SK-N-SH treated with all-trans-retinoic acid at 6 μM for 48 hours (cell line): Measurements from ENCODE around the gene TSHB.
"Not testable (repeated sequence)": the region's sequence is repeated elsewhere in the genome, so short reads cannot be mapped to it uniquely, and the experiment has no call there.

ENCODE experiments used
- ATAC-seq: fragments of 200-7000 bp; cut with Tn5 transposase; 3 replicates; pipeline ENCODE4 v1.9.1; 2020; ENCODE audit warnings: mild to moderate bottlenecking, moderate library complexity
- ARNTL ChIP-seq: fragments of 450-650 bp; formaldehyde crosslinking; IDR thresholded peaks from 2 replicates; pipeline ENCODE4 v1.5.0; 2020; ENCODE audit warnings: low read depth, mild to moderate bottlenecking, moderate library complexity, borderline replicate concordance
- BACH2 ChIP-seq: fragments of 250-450 bp; sonication (Bioruptor Pico); IDR thresholded peaks from 2 replicates; pipeline ENCODE4 v1.9.0; 2021; ENCODE audit warnings: mild to moderate bottlenecking, borderline replicate concordance
- CREB5 ChIP-seq: fragments of 250-450 bp; sonication (Bioruptor Pico); IDR thresholded peaks from 2 replicates; pipeline ENCODE4 v1.5.1; 2020; ENCODE audit warnings: low read depth, mild to moderate bottlenecking, moderate library complexity
- CSDC2 ChIP-seq: fragments of 250-450 bp; sonication (Bioruptor Pico); IDR thresholded peaks from 2 replicates; pipeline ENCODE4 v1.5.0; 2020; ENCODE audit warnings: mild to moderate bottlenecking, moderate library complexity
- CSRNP3 ChIP-seq: fragments of 250-450 bp; sonication (Bioruptor Pico); IDR thresholded peaks from 2 replicates; pipeline ENCODE4 v1.5.1; 2021; ENCODE audit warnings: mild to moderate bottlenecking, moderate library complexity
- ESRRG ChIP-seq: fragments of 250-450 bp; sonication (Bioruptor Pico); IDR thresholded peaks from 2 replicates; pipeline ENCODE4 v1.6.1; 2021; ENCODE audit warnings: mild to moderate bottlenecking
- GLIS3 ChIP-seq: fragments of 250-450 bp; sonication (Bioruptor Pico); IDR thresholded peaks from 2 replicates; pipeline ENCODE4 v1.5.0; 2020; ENCODE audit warnings: mild to moderate bottlenecking, moderate library complexity
- ISL1 ChIP-seq: fragments of 250-450 bp; sonication (Bioruptor Pico); IDR thresholded peaks from 2 replicates; pipeline ENCODE4 v2.1.2; 2022; ENCODE audit warnings: mild to moderate bottlenecking, moderate library complexity
- OSR1 ChIP-seq: fragments of 250-450 bp; sonication (Bioruptor Pico); IDR thresholded peaks from 2 replicates; pipeline ENCODE4 v1.8.0; 2022; ENCODE audit warnings: moderate library complexity, mild to moderate bottlenecking, inconsistent platforms
- POU6F1 ChIP-seq: fragments of 250-450 bp; sonication (Bioruptor Pico); IDR thresholded peaks from 2 replicates; pipeline ENCODE4 v1.8.0; 2021; ENCODE audit warnings: low read depth, mild to moderate bottlenecking, moderate library complexity, borderline replicate concordance
- PPARA ChIP-seq: fragments of 250-450 bp; sonication (Bioruptor Pico); IDR thresholded peaks from 2 replicates; pipeline ENCODE4 v1.5.0; 2020; ENCODE audit warnings: mild to moderate bottlenecking, borderline replicate concordance
- RARB ChIP-seq: fragments of 250-450 bp; sonication (Bioruptor Pico); IDR thresholded peaks from 2 replicates; pipeline ENCODE4 v1.8.0; 2021; ENCODE audit warnings: mild to moderate bottlenecking, moderate library complexity
- SNAI2 ChIP-seq: fragments of 250-450 bp; sonication (Bioruptor Pico); IDR thresholded peaks from 2 replicates; pipeline ENCODE4 v1.5.0; 2020; ENCODE audit warnings: mild to moderate bottlenecking, moderate library complexity
- TCF4 ChIP-seq: fragments of 250-450 bp; sonication (Bioruptor Pico); IDR thresholded peaks from 2 replicates; pipeline ENCODE4 v1.8.0; 2021; ENCODE audit warnings: mild to moderate bottlenecking, moderate library complexity, borderline replicate concordance
- TSHZ2 ChIP-seq: fragments of 250-450 bp; sonication (Bioruptor Pico); IDR thresholded peaks from 2 replicates; pipeline ENCODE4 v1.5.0; 2020; ENCODE audit warnings: mild to moderate bottlenecking, moderate library complexity
- ZC3H10 ChIP-seq: fragments of 250-450 bp; sonication (Bioruptor Pico); IDR thresholded peaks from 2 replicates; pipeline ENCODE4 v1.5.1; 2021; ENCODE audit warnings: mild to moderate bottlenecking, moderate library complexity
- ZFP3 ChIP-seq: fragments of 250-450 bp; sonication (Bioruptor Pico); IDR thresholded peaks from 2 replicates; pipeline ENCODE4 v1.5.0; 2020; ENCODE audit warnings: mild to moderate bottlenecking, moderate library complexity
- ZFP30 ChIP-seq: fragments of 450-650 bp; formaldehyde crosslinking; IDR thresholded peaks from 2 replicates; pipeline ENCODE4 v1.5.0; 2022; ENCODE audit warnings: mild to moderate bottlenecking, moderate library complexity
- ZNF565 ChIP-seq: fragments of 450-650 bp; formaldehyde crosslinking; conservative IDR thresholded peaks from 2 replicates; pipeline ENCODE4 v1.5.0; 2020; ENCODE audit warnings: low read depth, mild to moderate bottlenecking, moderate library complexity
- ZNF70 ChIP-seq: fragments of 450-650 bp; formaldehyde crosslinking; IDR thresholded peaks from 2 replicates; pipeline ENCODE4 v1.5.0; 2020; ENCODE audit warnings: mild to moderate bottlenecking, moderate library complexity
- ZNF8 ChIP-seq: fragments of 450-650 bp; formaldehyde crosslinking; IDR thresholded peaks from 2 replicates; pipeline ENCODE4 v1.5.0; 2020; ENCODE audit warnings: mild to moderate bottlenecking, moderate library complexity
- TF ChIP-seq, protein P1 (sequence below): fragments of 250-450 bp; sonication (Bioruptor Pico); IDR thresholded peaks from 2 replicates; pipeline ENCODE4 v1.8.0; 2020; ENCODE audit warnings: mild to moderate bottlenecking, moderate library complexity, borderline replicate concordance

The TSHB gene

GRCh38 chr1:115013792-115014191 lies 15.8 kb upstream of the TSHB start:
- ATAC-seq: no peak

DNA sequence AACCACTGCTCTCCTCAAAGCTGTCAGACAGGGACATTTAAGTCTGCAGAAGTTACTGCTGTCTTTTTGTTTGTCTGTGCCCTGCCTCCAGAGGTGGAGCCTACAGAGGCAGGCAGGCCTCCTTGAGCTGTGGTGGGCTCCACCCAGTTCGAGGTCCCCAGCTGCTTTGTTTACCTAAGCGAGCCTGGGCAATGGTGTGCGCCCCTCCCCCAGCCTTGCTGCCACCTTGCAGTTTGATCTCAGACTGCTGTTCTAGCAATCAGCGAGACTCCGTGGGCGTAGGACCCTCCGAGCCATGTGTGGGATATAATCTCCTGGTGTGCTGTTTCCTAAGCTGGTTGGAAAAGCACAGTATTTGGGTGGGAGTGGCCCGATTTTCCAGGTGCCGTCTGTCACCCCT lies 10.1 kb upstream of the TSHB start:
- ATAC-seq: not testable (repeated sequence)

More at GRCh38 chr1:115013792-115014191, 15.8 kb upstream of the TSHB start:
- TF ChIP-seq TSHZ2 (CRISPR knock-in tag): no peak
- TF ChIP-seq ZFP3: no peak
- no peak for TF ChIP-seq OSR1 (CRISPR knock-in tag)
- TF ChIP-seq ZNF70: no peak
- TF ChIP-seq CSRNP3 (CRISPR knock-in tag): no peak
- no peak for TF ChIP-seq ESRRG
- no peak for TF ChIP-seq ARNTL
- TF ChIP-seq POU6F1 (CRISPR knock-in tag): no peak
- TF ChIP-seq GLIS3 (CRISPR knock-in tag): no peak
- TF ChIP-seq, protein P1, sequence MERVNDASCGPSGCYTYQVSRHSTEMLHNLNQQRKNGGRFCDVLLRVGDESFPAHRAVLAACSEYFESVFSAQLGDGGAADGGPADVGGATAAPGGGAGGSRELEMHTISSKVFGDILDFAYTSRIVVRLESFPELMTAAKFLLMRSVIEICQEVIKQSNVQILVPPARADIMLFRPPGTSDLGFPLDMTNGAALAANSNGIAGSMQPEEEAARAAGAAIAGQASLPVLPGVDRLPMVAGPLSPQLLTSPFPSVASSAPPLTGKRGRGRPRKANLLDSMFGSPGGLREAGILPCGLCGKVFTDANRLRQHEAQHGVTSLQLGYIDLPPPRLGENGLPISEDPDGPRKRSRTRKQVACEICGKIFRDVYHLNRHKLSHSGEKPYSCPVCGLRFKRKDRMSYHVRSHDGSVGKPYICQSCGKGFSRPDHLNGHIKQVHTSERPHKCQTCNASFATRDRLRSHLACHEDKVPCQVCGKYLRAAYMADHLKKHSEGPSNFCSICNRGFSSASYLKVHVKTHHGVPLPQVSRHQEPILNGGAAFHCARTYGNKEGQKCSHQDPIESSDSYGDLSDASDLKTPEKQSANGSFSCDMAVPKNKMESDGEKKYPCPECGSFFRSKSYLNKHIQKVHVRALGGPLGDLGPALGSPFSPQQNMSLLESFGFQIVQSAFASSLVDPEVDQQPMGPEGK (CRISPR knock-in tag): no peak
- no peak for TF ChIP-seq ISL1
- no peak for TF ChIP-seq ZNF565 (CRISPR knock-in tag)
- no peak for TF ChIP-seq CSDC2 (CRISPR knock-in tag)
- no peak for TF ChIP-seq ZC3H10 (CRISPR knock-in tag)
- TF ChIP-seq, all 23 proteins: peak for 0

DNA sequence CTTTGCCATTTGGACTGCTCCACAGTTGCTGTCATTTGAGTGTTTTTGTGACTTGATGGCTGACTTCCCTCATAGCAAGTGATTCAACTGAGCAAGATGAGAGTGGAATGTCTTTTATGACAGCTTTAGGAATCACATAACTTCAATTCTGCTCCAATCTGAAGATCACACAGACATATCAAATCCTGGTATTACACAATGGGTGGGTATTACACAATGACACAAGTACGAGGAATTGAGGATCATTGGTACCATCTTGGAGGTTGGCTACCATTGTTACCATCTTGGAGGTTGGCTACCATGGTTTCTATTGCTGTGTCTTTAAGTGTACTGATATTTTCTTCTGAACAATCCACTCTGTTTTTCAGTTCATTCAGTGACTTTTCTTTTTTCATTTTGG lies 8.5 kb upstream of the TSHB start:
- no peak for TF ChIP-seq BACH2
- TF ChIP-seq, all 23 proteins: peak for 0
- ATAC-seq: no peak

GRCh38 chr1:115023593-115023992 lies 6.0 kb upstream of the TSHB start:
- ATAC-seq: no peak
- no peak for TF ChIP-seq RARB (CRISPR knock-in tag)
- TF ChIP-seq ZNF70: no peak
- TF ChIP-seq ESRRG: no peak
- no peak for TF ChIP-seq TCF4 (CRISPR knock-in tag)
- TF ChIP-seq ZFP3: no peak
- TF ChIP-seq PPARA (CRISPR knock-in tag): no peak
- no peak for TF ChIP-seq SNAI2 (CRISPR knock-in tag)
- no peak for TF ChIP-seq CREB5 (CRISPR knock-in tag)
- TF ChIP-seq POU6F1 (CRISPR knock-in tag): no peak
- TF ChIP-seq BACH2: no peak
- TF ChIP-seq OSR1 (CRISPR knock-in tag): no peak
- no peak for TF ChIP-seq CSDC2 (CRISPR knock-in tag)
- TF ChIP-seq ISL1: no peak
- no peak for TF ChIP-seq ZNF8 (CRISPR knock-in tag)
- TF ChIP-seq ZFP30: no peak
- no peak for TF ChIP-seq ARNTL
- TF ChIP-seq TSHZ2 (CRISPR knock-in tag): no peak
